ENCODE measurements around the gene ATMIN.

Gene ATMIN

DNA sequence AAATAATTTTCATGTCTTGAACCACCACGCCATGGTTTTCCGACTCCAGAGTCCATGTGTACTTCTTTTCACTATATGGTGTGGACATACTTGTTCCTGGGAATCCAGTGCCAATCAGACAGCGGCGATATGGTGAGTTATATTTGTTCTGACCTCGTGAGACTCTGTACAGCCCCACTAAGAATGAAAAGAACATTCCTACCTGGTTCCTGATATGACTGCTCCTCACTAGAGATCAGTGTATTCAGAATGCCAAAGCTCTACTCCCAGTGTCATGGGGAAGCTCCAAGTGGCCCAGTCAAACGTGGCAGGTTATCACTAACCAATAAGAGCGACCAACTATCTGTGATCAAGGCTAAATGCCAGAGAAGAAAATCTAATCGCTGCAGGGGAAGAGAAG lies 35.3 kb downstream of the ATMIN start:
- DNase-seq, result no peak

DNA sequence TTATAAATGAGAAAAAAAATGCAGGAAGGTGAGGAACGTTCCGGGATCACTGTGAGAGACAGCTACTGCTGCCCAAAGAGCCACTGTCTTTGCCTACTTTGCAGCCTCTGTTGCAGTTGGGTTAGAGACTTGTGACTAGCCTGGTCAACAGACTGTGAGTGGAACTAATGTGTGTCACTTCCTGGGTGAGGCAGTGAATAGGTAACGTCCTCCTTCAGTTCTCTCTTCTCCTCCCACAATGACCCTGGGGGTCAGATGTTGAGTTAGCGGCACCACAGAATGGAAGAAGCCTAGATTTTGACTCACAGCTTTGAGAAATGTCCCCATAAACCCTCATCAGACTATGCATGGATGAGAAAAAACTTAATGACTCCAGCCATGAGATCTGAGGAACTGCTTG lies 36.2 kb downstream of the ATMIN start:
- DNase-seq, result no peak

DNA sequence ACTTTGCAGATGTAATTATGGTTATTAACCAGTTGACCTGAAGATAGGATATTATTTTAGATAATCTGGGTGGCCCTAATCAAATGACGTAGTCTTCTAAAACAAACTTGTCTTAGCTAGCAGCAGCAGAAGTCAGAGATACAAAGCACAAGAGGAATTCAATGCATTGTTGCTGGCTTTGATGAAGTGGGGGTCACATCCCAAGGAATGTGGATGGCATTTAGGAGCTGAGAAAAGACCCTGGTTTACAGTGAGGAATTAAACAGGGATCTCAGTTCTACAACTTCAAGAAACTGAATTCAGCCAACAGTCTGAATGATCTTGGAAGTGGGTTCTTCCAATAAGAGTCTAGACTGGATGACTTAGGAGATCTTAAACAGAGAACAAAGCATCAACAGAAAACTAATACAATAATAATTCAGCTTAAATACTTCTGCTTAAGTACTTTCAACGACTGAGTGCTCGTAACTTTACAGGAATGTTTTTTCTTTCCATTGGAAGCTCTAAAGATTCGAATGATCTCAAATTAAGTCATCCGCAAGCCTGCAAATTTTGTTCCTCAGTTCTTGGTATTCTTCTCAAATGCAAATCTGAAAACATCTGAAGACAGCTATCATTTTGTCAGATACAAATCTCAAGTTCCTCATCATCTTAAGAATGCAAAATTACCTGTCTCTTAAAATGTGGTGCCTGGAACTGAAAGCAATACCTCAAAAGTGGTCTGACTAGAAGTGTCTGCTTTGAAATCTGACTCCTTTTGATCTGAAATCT lies 38.1 kb downstream of the ATMIN start:
- no peak for DNase-seq

DNA sequence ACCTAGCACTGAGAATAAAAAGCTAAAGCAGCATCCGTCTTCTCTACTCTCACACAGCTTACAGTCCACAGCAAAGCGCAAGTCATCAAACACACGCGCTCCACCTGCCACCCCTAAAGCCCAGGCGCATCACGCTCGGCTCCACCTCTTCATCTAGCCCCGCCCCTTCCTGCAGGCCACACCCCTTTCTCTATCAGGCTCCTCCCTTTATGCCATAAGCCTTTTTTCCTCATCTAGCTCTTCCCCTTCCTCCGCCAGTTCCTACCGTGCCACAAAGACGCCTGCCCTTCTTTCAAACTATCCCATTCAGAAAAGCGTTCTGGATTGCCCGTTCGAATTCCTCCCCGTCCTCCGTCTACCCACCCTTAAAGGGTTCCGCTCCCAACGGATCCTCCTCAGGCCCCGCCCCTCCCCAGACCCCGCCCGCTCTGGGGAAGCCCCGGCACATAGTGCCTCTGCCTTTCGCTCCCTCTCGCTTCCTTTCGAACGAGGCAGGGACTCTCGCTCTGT lies 41.0 kb downstream of the ATMIN start:
- peak; percentile 90 for DNase-seq

DNA sequence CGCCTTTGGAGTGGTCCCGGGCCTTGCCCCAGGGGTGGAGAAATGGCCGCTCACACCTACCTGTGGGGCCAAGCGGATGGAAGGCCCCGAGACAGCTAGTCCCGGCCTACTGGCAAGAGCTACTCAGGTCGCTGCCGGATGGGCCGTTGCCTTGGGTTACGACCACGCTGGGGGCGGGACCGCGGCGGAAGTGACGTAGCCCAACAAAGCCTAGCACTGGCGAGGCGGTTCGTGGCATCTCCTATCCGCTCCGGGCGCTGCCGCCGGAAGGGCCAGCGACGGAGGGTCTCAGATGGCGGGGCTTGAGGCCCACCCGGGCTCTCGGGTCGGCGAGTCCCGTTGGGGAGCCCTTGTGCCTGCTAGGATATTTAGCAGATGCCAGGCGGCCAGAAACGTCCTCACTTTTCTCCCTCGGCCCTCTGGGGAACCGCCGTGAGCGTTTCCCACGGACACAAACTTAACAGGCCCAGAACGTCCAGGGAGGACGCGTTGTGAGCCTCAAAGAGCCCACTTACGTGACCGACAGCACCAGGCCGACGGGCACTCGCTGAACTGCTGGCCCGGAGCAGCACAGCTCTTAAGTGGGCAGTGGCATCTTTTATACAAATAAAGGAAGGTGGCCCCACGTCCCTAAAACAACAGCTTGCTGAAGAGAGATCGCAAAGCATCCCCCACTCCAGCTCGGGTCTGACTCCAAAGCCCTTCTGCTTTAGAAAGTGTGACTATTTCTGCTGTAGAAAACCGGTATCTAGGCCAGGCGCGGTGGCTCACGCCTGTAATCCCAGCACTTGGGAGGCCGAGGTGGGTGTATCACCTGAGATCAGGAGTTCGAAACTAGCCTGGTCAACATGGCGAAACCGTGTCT lies 41.7 kb downstream of the ATMIN start, which contains the start of gene C16orf46:
TSS of gene C16orf46 (minus strand) at position 163 of the 865 bp plus-strand sequence. CDS start 13,283 bp downstream, outside the sequence.
- peak; percentile 98 for DNase-seq

DNA sequence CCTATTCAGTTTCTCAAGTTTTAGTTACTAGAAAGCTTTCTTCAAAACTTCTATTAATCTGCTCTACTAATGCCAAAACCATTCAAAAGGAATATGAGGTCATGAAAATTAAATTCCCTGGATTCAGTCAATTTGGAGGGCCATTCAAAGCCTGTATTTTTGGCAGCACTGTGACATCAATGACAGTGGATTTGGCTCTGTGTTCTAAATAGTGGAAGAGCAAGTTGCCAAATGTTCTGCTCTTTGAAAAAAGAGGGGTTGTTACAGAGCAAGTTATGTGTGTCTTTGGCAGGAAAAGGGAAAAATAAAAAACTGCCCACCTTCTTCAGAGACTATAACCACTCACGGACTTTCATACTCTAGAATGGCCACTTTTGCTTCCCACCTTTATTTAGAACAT lies 44.6 kb downstream of the ATMIN start:
- no peak for DNase-seq

DNA sequence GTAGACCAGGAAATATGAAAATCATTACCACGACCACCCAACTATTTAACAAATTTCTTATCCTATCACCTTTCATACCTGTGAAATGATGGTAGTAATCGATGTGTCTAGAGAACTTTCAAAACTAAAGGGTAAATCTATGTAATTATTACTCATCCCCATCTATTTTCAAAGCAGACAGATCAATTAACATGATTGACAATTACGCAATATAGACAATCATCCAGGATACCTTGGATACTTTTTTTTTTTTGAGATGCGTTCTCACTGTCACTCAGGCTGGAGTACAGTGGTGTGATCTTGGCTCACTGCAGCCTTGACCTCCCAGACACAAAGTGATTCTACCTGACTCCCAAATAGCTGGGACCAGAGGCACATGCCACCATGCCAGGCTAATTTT lies 45.4 kb downstream of the ATMIN start:
- DNase-seq, result no peak

DNA sequence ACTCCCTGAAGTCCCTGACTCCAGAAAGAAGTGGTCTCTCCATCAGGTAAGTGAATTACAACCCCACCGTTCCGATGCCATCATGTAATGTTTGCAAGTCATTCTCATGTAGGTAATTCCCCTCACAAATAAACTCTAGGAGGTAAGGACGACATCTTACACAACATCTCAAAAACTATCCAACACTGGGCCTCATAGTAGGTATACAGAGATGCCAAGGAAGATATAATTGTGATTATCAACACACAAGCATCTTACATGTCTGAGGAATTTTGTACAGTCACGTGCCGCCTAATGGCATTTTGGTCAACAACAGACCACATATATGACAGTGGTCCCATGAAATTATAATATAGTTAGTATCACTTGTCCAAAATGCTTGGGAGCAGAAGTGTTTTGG lies 53.2 kb downstream of the ATMIN start:
- DNase-seq, result no peak

DNA sequence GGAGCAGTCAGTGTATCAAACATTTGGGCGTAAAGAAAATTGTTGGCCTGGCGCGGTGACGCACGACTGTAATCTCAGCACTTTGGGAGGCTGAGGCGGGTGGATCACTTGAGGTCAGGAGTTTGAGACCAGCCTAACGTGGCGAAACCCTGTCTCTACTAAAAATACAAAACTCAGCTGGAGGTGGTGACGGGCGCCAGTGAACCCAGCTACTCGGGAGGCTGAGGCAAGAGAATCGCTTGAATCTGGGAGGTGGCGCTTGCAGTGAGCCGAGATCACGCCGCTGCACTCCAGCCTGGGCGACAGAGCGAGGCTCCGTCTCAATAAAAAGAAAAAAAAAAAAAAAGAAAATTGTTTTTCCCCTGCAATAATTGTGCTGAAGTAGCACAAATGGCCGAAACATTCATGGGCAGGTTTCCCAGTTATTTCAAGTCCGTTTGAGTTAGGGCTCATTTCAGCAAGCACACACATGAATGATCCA lies 59.2 kb downstream of the ATMIN start:
- DNase-seq, result no peak

DNA sequence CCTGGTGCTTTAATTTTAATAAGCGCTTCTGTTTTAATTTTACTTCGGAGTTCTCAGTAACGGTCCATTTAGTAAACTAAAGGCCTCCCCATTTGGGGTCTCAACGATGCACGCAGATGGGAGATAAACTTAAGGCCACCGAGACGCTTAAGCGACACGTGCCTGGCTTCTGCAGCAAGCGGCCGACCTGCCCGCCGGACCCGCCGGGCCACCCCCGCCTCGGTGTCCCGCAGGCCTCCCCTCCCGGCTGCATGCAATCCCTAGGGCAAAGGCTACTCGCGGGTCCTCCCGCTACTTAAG lies 60.0 kb downstream of the ATMIN start:
- DNase-seq, result no peak

DNA sequence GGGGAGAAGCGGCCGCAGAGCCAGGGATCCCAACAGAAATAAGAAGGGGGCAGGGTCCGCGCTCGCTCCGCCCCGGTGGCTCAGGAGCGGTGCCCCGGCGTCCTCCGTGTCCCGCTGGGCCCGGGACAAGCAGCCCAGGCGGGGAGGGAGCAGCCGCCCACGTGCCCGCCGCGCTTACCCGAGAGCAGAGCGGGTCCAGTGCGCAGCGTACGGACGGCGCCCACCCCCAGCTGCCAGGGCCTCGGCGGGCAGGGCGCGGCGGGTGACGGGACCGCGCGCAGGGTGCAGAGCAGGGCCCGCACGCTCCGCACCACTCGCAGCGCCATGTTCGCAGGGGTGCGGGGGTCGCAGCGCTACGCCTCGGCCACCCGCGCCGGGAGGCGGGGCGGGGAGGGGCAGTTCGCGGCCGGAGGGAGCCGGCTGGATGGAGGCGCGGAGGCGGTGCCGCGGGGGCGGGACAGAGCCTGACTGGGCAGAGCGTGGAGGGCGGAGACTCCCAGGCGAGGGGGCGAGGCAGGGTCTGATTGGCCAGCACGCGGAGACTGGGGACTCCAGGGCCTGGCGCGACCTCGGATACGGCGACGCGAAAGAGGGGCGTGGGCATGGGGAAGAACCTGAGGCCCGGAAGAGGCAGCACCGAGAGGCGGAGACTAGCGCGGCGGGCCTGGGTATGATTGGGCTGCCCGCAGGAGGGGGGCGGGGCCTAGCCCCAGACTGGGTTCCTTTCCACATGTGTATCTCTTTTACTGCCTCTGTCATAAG lies 60.5 kb downstream of the ATMIN start, which contains the start of gene GCSH:
TSS of gene GCSH (minus strand) at position 443 of the 762 bp plus-strand sequence. CDS start at position 326, 117 bp downstream.
- DNase-seq, result peak; percentile 100

DNA sequence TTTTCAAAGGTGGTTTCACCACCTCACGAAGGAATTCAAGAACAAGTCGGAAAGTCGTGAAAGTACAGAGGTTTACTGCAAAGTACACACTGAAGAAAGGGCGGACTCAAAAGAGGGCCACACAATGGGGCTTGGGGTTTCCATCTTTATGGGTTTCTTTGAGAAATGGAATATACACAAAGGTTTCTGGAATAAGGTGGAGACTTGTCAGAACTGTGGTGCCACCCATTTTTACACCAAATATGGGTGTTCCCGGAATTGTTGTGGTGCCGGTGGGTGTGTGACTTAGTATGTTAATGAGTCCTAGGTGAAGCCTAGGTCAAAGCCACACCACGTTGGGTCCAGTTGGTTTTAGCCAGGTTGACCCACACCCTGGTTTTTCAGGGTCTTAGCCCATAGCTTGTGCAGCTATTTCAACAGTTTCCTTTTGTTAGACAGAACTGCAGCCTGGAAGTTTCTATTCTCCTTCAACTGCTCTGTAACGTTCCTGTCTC lies 61.1 kb downstream of the ATMIN start:
- no peak for DNase-seq

Data from left hindlimb (tissue), 1 donor.